Fibroblast of lung (primary cell): ENCODE data around the gene GYG1.

ENCODE experiments used
- EZH2 ChIP-seq: IDR thresholded peaks from 2 replicates; pipeline ENCODE4 v1.5.1; 2012; ENCODE audit warnings: low read length, control low read depth, mild to moderate bottlenecking; ENCODE audit errors: missing control alignments
- TF ChIP-seq, protein P1 (sequence below), 2 donors: IDR thresholded peaks in 1 of 2; conservative IDR thresholded peaks in 1 of 2; 1 replicate in 1 of 2; 2 replicates in 1 of 2; pipeline ENCODE4 v1.5.1; 2011 to 2012; ENCODE audit warnings: low read length in 2 of 2, control low read depth in 1 of 2, inconsistent platforms in 1 of 2, low read depth in 1 of 2, mild to moderate bottlenecking in 1 of 2

DNA sequence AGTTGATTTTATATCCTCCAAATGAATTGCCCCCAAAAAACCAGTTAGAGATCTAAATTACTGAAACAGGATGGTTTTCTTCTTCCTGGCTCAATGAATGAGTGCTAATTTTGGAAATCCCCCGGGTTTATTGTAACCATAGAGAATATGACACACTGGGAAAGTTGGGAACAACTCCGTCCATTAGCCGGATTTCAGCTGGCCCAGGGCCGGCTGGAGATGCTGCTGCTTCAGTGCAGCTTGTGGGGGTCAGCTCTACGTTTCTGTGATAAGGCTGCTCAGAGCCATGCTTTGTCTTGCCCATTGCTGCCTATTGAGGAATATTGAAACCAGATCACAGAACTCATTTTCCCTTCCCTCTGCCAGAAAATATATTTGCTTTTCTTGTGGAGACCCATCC is 20.3 kb downstream of the GYG1 start:
- TF ChIP-seq, protein P1, sequence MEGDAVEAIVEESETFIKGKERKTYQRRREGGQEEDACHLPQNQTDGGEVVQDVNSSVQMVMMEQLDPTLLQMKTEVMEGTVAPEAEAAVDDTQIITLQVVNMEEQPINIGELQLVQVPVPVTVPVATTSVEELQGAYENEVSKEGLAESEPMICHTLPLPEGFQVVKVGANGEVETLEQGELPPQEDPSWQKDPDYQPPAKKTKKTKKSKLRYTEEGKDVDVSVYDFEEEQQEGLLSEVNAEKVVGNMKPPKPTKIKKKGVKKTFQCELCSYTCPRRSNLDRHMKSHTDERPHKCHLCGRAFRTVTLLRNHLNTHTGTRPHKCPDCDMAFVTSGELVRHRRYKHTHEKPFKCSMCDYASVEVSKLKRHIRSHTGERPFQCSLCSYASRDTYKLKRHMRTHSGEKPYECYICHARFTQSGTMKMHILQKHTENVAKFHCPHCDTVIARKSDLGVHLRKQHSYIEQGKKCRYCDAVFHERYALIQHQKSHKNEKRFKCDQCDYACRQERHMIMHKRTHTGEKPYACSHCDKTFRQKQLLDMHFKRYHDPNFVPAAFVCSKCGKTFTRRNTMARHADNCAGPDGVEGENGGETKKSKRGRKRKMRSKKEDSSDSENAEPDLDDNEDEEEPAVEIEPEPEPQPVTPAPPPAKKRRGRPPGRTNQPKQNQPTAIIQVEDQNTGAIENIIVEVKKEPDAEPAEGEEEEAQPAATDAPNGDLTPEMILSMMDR (conservative IDR thresholded peaks at IDR 0.05 in 1 of 2, IDR thresholded peaks at IDR 0.05 in 1 of 2; ENCODE audit: low read depth in 1 of 2, low read length in 2 of 2) = no peak
- TF ChIP-seq EZH2 = no peak
